Endometrium (tissue), 2 donors: ENCODE results near the gene SIX5.
A peak's percentile ranks its signal among the peaks of the same experiment; 100 is the strongest.

Experiments used
- FAIRE-seq: peaks from 2 replicates; lab custom pipeline; 2012; peaks lifted over from hg19 to GRCh38; lab: Jason Lieb, UNC
- donor health status: control.
- donor health status: control.

Gene SIX5

DNA sequence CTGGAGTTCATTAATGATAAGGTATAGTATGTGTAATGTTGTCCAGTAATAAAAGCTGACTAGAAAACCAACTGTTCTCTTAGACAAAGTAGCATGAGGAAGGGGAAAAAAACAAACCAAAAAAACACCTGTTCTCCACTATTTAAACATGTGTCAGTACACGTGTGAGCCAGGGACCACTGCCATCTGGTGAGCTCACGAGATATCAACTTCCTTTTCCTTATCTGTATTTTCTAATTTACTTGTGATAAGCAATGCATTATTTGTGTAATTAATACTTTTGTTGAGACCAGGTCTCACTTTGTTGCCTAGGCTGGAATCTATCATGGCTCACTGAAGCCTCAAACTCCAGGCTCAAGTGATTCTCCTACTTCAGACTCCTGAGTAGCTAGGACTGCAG is 4.3 kb upstream of the SIX5 start:
- no peak for FAIRE-seq

DNA sequence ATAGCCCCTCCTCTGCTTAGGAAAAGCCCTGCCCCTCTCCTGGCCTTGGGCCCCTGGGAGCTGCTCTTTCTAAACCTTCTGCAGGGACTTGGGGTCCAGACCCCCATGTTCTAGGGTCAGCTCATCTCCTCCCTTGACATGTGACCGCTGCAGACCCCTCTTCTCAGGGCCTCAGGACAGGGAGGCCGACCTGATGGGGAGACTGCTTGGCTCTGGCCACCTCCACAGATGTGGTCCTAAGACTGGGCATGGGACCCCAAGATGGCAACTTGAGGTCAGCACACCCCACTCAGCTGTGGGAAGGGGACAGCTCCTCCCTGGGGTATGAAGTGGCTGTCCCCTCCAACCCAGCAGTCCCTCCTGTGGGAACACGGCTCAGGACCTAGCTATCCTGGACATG is 3.9 kb upstream of the SIX5 start:
- FAIRE-seq: no peak

DNA sequence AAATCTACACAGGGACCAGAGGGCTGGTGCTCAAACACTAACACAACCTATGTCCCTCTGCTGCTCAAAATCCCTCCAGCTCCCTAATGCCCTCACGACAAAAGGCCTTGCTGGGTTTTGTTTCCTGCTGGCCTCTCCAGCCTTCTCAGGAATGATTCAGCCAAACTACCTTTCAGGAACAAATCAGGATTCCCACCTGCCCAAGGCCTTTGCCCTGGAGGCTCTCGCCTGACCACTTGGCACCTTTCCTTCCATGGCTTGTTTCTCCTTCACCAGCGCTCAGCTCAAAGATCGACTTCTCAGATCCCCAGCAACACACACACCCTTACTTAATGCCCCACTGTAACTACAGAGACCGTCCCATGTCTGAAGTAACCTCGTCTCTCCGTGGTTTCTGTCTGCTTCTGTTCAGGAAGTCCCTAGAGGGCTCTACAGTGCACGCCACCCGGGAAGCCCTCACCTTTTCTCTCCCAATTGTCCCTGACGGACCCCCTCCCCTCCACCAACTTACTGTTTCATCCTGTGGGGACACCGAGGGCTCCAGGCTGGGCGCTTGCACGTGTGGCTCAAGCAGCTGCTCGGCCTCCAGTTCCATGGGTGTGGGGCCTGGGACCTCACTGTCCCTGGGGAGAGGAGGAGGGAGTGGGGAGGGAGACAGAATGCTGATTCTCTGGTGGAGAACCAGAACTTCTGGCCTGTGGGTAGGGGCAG is 3.2 kb upstream of the SIX5 start:
- FAIRE-seq: no peak

DNA sequence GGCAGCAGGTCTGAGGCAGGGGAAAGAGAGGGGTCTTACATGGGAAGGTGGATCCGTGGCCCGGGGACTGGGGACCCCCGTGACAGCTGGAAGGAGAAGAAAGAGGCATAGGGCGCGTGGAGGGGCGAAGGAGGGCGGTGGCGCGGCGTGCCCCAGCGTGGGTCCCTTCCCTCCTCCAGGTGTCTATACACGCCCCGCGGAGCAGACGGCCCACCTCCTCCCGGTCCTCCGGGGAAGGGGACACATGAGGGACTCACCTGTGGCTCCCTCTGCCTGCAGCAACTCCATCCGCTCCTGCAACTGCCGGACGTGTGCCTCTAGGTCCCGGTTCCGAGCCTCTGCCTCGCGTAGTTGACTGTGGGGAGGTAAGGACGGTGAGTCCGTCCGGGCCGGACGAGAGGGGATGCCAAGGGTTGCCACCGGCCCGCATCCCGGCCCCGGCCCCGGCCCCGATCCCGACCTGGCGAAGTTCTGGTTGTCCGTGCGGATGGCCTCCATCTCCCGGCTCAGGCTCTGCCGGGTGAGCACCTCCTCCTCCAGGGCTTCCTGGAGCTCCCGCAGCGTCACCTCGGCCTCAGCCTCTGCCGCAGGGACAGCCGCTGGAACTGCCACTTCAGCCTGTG is 2.4 kb upstream of the SIX5 start:
- FAIRE-seq: no peak

DNA sequence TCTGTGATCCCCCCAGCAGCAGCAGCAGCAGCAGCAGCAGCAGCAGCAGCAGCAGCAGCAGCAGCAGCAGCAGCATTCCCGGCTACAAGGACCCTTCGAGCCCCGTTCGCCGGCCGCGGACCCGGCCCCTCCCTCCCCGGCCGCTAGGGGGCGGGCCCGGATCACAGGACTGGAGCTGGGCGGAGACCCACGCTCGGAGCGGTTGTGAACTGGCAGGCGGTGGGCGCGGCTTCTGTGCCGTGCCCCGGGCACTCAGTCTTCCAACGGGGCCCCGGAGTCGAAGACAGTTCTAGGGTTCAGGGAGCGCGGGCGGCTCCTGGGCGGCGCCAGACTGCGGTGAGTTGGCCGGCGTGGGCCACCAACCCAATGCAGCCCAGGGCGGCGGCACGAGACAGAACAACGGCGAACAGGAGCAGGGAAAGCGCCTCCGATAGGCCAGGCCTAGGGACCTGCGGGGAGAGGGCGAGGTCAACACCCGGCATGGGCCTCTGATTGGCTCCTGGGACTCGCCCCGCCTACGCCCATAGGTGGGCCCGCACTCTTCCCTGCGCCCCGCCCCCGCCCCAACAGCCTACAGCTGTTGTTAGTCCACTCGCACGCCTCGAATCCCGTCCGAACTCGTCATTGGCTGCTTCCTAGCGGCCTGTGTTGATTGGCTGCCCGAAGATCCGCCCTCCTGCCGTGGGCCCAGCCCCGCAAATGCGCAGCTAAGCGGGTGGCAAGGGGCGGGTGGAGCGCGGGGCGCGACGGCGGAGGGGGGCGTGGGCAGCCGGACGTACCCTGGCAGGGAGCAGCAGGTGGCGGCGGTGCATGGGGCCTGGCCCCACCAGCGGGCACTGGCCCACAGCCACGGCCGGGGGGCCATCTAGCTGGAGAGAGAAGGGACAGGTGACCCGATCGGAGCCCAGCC is 1.4 kb upstream of the SIX5 start:
- FAIRE-seq: peak; percentile 96

DNA sequence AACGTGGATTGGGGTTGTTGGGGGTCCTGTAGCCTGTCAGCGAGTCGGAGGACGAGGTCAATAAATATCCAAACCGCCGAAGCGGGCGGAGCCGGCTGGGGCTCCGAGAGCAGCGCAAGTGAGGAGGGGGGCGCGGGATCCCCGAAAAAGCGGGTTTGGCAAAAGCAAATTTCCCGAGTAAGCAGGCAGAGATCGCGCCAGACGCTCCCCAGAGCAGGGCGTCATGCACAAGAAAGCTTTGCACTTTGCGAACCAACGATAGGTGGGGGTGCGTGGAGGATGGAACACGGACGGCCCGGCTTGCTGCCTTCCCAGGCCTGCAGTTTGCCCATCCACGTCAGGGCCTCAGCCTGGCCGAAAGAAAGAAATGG is 754 bp upstream of the SIX5 start:
- no peak for FAIRE-seq

DNA sequence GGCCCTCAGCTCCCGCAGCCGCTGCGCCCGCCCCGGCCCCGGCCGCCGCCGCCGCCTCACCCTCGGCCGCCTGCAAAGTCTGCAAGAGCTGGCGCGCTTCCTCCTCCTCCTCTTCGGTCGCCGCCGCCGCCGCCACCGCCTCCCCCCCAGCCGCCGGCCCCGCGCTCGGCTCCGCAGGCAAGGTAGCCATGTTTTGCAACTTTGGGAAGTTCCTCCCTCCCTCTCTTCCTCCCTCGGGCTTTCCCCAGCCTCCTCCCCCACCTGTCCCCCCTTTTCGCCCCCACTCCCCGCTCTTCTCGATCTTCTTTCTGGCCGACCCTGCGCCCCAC is 433 bp downstream of the SIX5 start:
- no peak for FAIRE-seq

DNA sequence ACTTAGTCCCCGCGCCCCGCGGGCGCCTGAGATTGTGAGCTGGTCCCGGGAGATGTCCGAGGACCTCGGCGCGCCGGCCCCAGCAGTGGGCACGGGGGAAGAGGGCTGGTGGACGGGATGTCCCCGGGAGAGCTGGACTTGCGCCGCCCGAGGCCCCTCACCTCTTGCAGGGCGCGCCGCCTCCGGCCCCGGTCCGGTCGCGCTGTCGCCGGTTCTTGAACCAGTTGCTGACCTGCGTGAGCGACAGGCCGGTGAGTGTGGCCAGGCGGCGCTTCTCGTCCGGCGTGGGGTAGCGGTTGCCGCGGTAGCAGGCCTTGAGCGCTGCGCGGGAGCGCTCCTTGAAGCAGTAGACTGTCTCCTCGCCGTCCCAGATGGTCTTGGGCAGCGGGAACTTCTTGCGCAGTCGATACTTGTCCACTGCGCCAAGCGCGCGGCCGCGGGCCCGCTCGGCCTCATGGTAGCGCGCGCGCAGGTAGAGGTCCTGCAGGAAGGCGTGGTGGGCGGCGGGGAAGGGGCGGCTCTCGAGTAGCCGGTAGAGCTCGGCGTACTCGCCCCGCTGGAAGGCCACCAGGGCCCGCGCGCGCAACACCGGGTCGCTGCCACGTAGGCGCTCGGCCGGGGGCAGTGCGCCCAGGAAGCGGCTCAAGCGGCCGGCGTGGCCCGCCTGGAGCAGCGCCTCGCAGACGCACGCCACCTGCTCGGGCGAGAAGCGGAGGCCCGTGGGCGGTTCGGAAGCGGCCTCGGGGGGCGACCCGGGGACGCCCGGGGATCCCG is 984 bp downstream of the SIX5 start:
- FAIRE-seq: no peak

DNA sequence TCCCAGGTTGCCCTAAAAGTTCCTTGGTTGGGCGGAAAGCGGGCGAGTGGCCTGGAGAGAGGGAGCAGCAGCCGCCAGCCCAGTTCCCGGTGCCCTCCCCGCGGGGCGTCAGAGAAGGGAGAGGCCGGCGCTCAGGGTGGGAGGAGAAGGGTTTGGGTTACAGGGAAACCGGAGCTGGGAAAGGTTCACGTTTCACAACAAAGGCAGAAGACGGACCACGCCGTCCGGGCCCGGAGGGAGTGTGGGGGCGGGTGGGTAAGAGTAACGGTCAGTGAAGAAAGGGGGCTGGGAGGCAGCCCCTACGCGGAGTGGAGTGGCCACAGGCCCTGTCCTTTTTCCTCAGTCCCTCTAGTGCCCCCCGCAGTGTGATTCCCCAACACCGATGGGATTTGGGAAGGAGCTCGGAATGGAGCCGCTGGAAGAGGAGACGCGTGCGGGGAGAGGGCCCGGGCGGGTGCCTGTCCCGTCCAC is 1.6 kb downstream of the SIX5 start:
- FAIRE-seq: no peak

DNA sequence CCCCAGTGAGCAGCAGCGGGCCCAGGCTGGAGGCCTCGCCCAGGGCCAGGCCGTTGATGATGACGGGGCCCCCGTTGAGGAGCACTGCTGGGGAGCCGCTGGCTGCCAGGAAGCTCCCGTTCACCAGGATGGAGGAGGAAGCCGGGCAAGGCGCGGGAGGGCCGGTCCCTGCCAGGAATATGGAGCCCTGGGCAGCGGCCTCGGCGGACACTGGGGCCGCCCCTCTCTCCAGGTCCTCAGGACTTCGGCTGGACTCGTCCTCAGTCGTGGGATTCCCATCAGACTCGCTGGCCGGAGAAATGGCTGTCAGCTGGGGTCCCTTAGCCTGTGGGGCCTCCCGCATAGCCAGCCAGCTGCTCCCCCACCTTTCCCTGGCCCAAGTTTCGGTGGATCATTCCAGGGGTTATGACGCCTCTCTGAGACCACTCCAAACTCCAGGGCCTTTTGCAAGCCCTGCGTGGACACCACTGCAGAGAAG is 2.1 kb downstream of the SIX5 start:
- FAIRE-seq: no peak

DNA sequence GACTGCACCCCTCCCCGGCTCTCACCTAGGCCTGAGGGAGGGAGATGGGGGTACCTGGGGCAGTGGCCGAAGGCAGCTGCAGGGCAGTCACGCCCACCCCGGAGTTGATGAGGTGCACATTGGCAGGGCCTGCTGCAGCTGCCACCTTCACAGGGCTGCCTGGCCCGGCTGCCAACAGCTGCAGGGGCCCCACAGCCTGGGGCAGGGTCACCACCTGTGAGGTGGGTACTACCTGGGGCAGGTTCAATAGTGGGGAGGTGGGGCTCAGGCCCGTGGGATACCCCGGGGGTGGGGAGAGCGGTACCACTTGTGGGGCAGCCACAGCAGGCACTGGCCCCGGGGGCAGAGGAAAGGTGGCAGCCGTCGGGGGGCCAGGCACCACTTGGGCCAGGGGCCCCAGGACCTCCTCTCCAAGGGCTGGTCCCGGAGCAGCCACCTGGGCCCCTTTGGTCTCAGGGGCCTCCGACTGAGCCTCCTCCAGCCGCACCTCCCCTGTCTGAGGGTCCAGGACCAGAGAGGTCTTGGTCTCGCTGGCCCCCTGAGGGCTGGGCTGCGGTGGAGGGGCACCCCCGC is 2.7 kb downstream of the SIX5 start:
- no peak for FAIRE-seq

DNA sequence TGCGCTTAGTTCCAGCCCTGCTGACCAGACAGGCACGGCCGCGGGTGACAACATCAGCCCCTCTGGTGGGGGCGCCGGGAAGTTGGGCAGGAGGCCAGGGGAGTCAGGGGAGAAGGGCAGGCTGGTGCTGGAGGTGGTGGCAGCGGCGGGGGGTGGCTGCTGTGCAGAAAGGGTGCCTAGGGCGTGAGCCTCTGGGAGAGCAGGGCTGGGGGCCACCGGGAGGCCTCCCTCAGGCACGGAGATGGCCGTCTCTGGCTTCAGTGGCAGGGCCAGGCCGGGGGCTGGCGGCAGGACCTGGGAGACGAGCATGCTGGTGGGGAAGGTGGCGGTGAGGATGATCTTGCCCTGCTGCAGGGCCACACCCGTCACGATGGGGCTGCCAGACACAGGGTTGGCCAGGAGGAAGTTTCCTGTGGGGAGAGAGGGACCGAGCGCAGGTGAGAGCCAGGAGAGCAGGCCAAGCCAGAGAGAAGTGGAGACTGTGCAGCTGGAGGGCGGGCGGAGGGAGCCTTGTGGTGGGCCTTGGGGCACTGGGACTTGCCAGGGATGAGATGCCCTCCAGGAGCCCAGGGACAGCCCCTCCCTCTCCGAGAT is 3.3 kb downstream of the SIX5 start:
- no peak for FAIRE-seq

DNA sequence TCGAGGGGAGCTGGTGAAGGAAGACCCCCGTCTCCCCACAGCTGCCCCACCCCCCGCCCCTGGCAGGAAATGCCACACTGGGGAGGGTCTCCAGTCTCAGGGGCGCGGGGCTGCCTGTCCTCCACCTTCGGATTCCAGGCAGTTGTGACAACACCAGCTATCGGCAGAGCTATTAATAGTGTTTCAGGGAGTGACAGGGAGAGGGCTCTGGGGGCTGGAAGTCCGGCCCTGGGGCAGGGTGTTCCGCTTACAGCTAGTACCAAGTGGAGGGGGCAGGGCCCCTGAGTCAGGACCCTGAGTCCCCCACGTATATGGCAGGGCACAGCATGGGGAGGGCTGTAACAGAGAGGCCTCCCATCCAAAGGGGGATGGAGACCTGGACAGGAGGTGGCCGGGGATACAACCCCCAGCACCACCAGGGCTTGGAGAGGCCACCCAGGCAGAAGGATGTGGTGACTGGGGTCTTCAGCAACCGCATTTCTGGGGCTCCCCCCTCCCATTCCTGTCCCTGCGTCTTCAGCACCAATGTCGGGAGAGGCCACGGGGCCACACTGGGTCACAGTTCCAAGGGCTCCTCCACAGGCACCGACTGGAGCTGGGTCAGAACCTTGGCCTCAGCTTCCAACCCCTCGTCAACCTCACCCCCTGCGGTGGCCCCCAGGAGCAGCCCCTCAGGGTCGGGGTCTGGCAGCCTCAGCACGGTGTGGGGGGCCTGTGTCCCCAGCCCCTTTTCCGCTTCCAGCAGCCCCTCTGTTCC is 3.9 kb downstream of the SIX5 start:
- FAIRE-seq: no peak

DNA sequence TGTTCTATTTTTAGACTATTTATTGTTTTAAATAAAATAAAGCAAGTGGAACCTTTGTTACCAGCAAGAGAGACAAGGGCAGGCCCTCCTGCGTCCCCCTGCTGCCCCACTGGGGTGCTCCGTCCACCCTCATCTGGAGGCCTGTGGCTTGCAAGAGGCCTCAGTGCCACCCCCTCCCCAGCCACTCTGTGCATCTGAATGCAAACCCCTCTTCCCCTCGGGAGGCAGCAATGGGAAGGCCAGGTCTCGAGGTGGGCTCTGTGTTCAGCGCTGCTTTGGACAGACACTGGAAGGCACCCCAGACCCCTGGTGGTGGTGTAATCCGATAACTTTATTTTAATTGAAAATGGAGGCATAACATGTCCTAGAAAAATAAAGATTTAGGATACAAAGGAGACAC is 4.6 kb downstream of the SIX5 start:
- FAIRE-seq: no peak

DNA sequence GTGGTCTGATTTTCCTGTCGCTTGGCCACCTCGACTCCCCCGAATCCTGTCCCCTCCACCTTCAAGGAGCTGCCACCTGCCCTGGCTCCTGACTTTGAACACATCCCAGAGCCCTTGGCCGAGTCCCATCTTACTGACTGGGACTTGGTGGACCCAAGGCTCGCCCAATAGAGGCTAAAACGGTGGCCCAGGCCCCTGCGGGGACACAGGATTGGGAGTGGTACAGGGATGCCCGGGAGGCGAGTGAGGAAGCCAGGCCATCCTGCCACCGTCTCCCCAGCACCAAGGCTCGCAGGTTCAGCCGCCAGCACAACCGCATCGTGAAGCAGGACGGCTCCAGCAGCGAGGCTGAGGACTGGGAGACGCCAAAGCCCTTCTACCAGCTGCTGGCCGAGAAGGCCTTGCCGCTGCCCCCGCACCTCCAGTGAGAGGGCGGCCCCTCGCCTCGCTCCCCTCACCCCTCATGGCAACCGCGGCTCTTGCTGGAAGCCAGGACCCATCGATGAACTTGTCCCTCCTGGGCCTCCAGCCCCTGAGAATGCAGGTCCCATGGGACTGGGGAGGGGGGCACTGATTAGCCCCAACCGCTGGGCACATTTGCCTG is 5.3 kb downstream of the SIX5 start:
- FAIRE-seq: no peak

DNA sequence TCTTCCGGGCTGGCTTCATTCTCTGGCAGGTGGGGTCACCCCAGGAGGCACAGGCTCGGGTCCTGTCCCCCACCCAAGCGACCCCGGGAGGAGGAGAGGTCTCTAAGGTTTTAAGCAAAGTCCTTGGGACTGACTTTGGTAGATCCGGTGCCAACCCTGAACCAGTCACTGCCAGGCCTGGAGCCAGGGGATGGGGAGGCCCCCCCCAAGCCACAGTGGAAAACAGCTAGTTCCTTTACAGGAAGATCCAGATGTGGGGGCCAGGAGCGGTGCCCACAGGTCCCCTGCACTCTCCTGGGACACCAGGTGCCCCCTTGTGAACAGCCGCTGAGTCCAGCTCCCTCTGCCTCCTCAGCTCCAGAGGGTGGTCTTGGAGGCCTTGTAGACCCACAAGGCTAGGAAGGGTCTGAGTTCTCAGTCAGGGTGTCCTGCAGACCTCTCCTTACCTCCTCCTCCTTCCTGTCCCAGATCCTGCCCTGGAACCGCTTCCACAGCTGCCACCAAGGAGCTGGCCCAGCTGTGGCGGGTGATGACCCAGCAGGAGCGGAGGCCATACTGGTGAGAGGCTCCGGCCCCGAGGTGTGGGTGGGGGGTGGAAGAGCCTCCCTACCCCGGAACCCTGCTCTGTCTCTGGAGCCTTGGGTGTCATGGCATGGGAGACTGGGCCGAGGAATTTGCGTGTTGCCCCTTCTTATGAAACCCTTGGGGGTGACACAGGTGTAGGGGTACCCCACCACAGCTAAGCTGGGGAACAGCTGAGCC is 6.0 kb downstream of the SIX5 start:
- FAIRE-seq: no peak

DNA sequence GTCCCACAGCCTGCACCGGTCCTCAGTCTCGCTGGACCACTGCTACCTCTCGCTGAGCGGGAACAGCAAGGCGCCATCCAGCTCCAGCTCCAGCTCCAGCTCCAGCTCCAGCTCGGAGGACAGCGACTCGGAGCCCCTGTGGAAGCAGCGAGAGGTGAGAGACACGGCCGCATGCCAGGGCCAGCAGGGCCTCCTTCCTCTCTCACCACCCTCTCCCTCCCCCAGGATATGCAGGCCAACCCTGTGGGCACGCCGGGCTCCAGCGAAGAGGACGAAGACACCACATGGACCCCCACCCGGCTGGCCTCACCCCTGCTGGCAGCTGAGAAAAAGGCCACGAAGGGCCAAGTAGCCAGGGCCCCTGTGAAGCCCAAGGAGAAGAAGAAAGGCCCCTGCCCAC is 7.3 kb downstream of the SIX5 start:
- no peak for FAIRE-seq

DNA sequence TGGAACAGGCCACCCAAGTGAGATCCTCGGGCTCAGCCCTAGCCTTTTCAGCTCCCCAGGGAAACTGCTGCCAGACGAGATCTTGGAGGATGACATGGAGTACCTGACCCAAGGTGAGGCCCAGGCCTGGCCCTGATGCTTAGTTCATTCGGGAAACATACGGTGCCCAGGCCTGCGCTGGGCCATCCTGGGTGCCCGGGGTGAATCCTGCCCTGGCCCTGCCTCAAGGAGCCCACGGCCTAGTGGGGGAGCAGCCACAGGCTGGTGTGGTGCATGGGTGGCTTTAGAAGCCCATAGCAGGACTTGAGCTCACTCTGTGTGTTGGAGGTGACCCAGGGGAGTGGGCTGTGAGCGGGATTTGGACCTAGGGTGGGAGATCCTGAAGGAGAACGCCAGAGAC is 10.1 kb downstream of the SIX5 start:
- FAIRE-seq: no peak

DNA sequence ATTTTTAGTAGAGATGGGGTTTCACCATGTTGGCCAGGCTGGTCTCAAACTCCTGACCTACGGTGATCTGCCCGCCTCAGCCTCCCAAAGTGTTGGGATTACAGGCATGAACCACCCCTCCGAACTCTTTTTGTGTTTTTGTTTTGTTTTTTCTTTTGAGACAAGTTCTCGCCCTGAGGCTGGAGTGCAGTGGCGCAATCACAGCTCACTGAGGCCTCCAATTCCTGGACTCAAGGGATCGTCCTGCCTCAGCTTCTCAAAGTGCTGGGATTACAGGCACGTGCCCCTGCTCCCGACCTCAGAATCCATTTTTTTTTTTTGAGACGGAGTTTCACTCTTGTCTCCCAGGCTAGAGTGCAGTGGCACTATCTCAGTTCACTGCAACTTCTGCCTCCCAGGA is 11.4 kb downstream of the SIX5 start:
- no peak for FAIRE-seq

DNA sequence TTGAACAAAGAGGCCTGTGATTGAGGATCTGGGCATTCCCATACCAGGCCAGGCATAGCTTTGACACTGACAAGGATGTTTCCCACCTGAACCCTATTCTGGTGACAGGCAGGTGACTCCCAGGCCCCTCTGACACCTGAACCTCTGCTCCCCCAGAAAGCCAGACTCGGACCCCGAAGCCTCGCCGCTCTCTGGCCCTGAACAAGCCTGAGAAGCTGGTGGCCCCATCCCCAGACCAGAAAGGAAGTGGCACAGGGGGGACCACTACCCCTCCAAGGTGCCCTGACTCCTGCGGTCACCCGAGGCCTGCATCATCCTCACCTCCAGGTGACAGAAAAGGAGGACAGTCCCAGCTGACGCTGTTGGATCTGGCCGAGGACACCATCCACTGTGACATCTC is 14.7 kb downstream of the SIX5 start:
- no peak for FAIRE-seq
